ENCODE data around the gene DBN1.

GRCh38 chr5:177456591-177456964 is 16.9 kb downstream of the DBN1 start:
- TF ChIP-seq, protein P1, sequence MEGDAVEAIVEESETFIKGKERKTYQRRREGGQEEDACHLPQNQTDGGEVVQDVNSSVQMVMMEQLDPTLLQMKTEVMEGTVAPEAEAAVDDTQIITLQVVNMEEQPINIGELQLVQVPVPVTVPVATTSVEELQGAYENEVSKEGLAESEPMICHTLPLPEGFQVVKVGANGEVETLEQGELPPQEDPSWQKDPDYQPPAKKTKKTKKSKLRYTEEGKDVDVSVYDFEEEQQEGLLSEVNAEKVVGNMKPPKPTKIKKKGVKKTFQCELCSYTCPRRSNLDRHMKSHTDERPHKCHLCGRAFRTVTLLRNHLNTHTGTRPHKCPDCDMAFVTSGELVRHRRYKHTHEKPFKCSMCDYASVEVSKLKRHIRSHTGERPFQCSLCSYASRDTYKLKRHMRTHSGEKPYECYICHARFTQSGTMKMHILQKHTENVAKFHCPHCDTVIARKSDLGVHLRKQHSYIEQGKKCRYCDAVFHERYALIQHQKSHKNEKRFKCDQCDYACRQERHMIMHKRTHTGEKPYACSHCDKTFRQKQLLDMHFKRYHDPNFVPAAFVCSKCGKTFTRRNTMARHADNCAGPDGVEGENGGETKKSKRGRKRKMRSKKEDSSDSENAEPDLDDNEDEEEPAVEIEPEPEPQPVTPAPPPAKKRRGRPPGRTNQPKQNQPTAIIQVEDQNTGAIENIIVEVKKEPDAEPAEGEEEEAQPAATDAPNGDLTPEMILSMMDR (conservative IDR thresholded peaks at IDR 0.05; ENCODE audit: low read depth in 2 of 2), result no peak
- TF ChIP-seq, protein P2, sequence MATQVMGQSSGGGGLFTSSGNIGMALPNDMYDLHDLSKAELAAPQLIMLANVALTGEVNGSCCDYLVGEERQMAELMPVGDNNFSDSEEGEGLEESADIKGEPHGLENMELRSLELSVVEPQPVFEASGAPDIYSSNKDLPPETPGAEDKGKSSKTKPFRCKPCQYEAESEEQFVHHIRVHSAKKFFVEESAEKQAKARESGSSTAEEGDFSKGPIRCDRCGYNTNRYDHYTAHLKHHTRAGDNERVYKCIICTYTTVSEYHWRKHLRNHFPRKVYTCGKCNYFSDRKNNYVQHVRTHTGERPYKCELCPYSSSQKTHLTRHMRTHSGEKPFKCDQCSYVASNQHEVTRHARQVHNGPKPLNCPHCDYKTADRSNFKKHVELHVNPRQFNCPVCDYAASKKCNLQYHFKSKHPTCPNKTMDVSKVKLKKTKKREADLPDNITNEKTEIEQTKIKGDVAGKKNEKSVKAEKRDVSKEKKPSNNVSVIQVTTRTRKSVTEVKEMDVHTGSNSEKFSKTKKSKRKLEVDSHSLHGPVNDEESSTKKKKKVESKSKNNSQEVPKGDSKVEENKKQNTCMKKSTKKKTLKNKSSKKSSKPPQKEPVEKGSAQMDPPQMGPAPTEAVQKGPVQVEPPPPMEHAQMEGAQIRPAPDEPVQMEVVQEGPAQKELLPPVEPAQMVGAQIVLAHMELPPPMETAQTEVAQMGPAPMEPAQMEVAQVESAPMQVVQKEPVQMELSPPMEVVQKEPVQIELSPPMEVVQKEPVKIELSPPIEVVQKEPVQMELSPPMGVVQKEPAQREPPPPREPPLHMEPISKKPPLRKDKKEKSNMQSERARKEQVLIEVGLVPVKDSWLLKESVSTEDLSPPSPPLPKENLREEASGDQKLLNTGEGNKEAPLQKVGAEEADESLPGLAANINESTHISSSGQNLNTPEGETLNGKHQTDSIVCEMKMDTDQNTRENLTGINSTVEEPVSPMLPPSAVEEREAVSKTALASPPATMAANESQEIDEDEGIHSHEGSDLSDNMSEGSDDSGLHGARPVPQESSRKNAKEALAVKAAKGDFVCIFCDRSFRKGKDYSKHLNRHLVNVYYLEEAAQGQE (IDR thresholded peaks at IDR 0.05; ENCODE audit: unreplicated experiment), result no peak
